KMS-11 (cell line): ENCODE results near the gene SART1.

Source experiments
- H2AFZ ChIP-seq: fragments of 200-600 bp; sonication (generic); 2 replicates; pipeline ENCODE4 v1.6.1; 2016; ENCODE audit warnings: antibody characterized with exemption, mixed run types, low read depth
- H3K27ac ChIP-seq: fragments of 200-600 bp; sonication (generic); 2 replicates; pipeline ENCODE4 v1.6.1; 2016; ENCODE audit warnings: mild to moderate bottlenecking, mixed run types
- H3K27me3 ChIP-seq: fragments of 200-600 bp; sonication (generic); 2 replicates; pipeline ENCODE4 v1.6.1; 2017; ENCODE audit warnings: mild to moderate bottlenecking, low read depth, mixed run types, moderate library complexity; ENCODE audit not compliant: insufficient read depth
- H3K36me3 ChIP-seq: fragments of 200-600 bp; sonication (generic); 2 replicates; pipeline ENCODE4 v1.6.1; 2017; ENCODE audit warnings: mild to moderate bottlenecking, mixed run types; ENCODE audit not compliant: insufficient read depth
- H3K4me1 ChIP-seq: fragments of 200-600 bp; sonication (generic); 2 replicates; pipeline ENCODE4 v1.6.1; 2016; ENCODE audit warnings: mild to moderate bottlenecking, low read depth, mixed run types; ENCODE audit not compliant: poor library complexity, severe bottlenecking
- H3K4me2 ChIP-seq: fragments of 200-600 bp; sonication (generic); 2 replicates; pipeline ENCODE4 v1.7.0; 2016; ENCODE audit warnings: mild to moderate bottlenecking, mixed run types
- H3K4me3 ChIP-seq: fragments of 200-600 bp; sonication (generic); IDR thresholded peaks from 2 replicates; pipeline ENCODE4 v1.6.1; 2017; ENCODE audit warnings: low read depth, low read length, mixed read lengths; ENCODE audit not compliant: insufficient read depth
- H3K79me2 ChIP-seq: fragments of 200-600 bp; sonication (generic); 2 replicates; pipeline ENCODE4 v1.6.1; 2016; ENCODE audit warnings: low read depth, mixed run types; ENCODE audit not compliant: insufficient read depth
- H3K9ac ChIP-seq: fragments of 200-600 bp; sonication (generic); 2 replicates; pipeline ENCODE4 v1.6.1; 2016; ENCODE audit warnings: mild to moderate bottlenecking, mixed run types
- H4K20me1 ChIP-seq: fragments of 200-600 bp; sonication (generic); 2 replicates; pipeline ENCODE4 v1.6.1; 2016; ENCODE audit warnings: mild to moderate bottlenecking, mixed run types; ENCODE audit not compliant: insufficient read depth
- TF ChIP-seq, protein P1 (sequence below): fragments of 200-600 bp; sonication (generic); conservative IDR thresholded peaks from 2 replicates; pipeline ENCODE4 v1.6.1; 2017; ENCODE audit warnings: low read depth, mild to moderate bottlenecking, antibody characterized with exemption, low read length, moderate library complexity, mixed read lengths

The SART1 gene

DNA sequence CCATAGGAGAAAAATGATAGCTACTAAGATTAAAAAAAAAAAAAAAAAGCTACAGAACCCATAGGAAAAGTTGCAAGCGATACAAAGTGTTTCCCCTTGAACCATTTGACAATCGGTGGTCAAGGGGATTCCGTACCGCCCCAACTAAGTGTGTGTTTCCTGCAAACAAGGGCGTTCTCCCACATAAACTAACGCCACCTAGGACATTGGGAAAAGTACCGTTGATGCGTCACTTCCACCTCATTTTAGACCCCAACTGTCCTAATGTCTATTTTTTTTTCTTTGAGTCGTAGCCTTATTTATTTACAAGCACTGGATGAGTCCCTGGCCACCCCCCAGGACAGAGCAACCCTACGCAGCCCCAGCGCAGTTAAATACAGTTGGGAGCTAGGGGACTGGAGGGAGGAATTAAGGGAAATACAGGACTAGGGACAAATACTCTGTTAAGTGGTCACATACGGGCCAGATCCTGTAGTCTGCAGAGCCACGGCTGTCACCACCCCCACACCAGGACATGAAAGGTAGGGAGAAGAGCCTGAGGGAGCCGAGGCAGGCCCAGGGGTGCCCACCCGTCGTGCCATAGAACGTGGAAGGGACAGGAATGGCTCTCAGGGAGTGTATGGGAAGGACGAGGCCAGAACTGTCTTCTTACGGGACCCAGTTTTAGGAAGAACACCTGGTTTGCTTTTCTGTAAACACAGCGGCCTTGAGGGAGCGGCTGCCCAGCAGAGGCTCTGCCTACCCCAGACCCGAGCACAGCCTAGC lies 21.5 kb downstream of the SART1 start:
- no peaks in the 10 kb centered on the region for H4K20me1 ChIP-seq
- no peak overlapping the region for H3K4me2 ChIP-seq
- H3K27me3 ChIP-seq = no peaks in the 10 kb centered on the region
- H2AFZ ChIP-seq = no peak overlapping the region
- H3K36me3 ChIP-seq = no peaks in the 10 kb centered on the region
- H3K4me3 ChIP-seq = no peak overlapping the region
- H3K9ac ChIP-seq = no peak overlapping the region
- no peaks in the 10 kb centered on the region for H3K79me2 ChIP-seq
- H3K4me1 ChIP-seq = no peaks in the 10 kb centered on the region
- no peak overlapping the region for H3K27ac ChIP-seq
- TF ChIP-seq, protein P1, sequence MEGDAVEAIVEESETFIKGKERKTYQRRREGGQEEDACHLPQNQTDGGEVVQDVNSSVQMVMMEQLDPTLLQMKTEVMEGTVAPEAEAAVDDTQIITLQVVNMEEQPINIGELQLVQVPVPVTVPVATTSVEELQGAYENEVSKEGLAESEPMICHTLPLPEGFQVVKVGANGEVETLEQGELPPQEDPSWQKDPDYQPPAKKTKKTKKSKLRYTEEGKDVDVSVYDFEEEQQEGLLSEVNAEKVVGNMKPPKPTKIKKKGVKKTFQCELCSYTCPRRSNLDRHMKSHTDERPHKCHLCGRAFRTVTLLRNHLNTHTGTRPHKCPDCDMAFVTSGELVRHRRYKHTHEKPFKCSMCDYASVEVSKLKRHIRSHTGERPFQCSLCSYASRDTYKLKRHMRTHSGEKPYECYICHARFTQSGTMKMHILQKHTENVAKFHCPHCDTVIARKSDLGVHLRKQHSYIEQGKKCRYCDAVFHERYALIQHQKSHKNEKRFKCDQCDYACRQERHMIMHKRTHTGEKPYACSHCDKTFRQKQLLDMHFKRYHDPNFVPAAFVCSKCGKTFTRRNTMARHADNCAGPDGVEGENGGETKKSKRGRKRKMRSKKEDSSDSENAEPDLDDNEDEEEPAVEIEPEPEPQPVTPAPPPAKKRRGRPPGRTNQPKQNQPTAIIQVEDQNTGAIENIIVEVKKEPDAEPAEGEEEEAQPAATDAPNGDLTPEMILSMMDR = no peak

DNA sequence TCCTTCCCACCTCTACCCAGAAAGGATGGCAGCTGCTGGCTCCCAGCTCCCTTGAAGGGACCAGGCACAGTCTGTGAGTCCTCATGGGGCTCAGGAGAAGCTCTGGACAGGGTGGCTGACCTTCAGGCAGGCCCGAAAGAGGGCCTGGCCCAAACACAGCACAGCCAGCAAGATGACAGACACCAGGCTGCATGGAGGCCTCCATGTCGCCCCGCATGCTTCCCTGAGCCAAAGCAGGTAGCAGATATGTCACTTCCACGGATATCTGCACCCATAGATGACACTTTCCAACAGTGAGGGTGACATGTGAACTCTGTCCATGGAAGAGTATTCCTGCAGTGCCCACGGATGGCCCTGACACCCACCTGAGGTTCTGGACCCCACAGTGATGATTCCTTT lies 22.1 kb downstream of the SART1 start:
- Histone ChIP-seq H2AFZ (no peak overlapping the region), H3K4me3 (no peak overlapping the region), H3K9ac (no peak overlapping the region), H3K36me3 (no peaks in the 10 kb centered on the region), H3K79me2 (no peaks in the 10 kb centered on the region), H3K4me1 (no peaks in the 10 kb centered on the region), H3K4me2 (no peak overlapping the region), H3K27me3 (no peaks in the 10 kb centered on the region), H3K27ac (no peak overlapping the region), H4K20me1 (no peaks in the 10 kb centered on the region)
- TF ChIP-seq, protein P1 = no peak

DNA sequence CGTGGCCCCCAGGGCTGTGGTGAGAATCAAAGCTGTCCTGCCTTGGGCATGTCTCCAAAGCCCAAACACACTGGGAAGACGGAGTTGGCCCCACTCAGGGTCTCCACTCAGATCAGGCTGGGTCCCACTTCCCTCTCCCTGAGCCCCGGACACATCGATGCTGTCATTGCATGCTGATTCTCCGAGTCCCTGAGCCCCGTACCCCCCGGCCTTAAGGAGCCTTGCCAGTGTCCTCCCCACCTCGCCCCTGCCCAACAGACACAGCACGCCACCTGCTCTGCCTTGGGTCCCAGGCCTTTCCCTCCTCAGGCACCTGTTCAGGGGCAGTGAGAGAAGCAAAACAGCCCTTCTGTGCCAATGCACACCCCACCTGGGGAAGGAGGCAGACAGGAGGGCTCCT lies 25.8 kb downstream of the SART1 start:
- H3K4me2 ChIP-seq = no peak overlapping the region
- no peak overlapping the region for H3K4me3 ChIP-seq
- no peak overlapping the region for H3K9ac ChIP-seq
- H2AFZ ChIP-seq = no peak overlapping the region
- H3K36me3 ChIP-seq = no peaks in the 10 kb centered on the region
- H4K20me1 ChIP-seq = no peaks in the 10 kb centered on the region
- TF ChIP-seq, protein P1 = no peak
- no peaks in the 10 kb centered on the region for H3K27me3 ChIP-seq
- no peaks in the 10 kb centered on the region for H3K79me2 ChIP-seq
- no peak overlapping the region for H3K27ac ChIP-seq
- H3K4me1 ChIP-seq = peaks cover 3% of the 10 kb centered on the region

DNA sequence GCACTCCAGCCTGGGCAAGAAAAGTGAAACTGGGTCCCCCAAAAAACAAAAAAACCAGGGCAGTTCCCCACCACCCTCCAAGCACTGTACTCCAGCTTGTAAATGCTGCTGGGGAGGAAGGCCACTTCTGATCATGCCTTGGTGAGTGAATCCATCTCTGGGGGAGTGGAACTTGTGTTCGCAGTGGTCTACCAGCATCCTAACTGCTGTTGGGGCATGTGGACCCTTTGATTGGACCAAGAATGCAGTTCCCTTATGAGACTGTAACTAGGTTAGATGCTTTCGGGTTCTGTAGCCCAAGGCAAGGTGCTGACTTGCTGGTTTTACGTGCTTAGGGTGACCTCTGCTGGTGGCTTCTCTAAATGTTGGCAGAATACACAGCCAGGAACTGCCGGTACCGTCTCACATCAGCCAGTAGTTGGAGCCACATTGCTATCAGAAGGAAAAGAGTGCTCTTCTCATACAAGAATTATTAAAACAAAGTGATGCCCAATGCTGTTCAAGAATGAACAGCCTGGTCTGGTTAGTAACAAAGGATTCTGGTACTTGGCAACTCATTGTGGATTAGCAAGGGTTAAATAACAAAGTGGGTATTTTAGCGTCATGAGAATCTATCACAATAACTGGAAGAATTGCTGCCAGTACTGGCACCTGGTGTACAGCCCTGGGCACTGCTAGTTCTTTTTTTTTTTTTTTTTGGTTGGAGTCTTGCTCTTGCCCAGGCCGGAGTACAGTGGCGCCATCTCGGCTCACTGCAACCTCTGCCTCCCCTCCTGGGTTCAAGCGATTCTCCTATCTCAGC lies 27.5 kb downstream of the SART1 start:
- Histone ChIP-seq H4K20me1 (no peaks in the 10 kb centered on the region), H3K27me3 (no peaks in the 10 kb centered on the region), H3K4me1 (peaks cover 3% of the 10 kb centered on the region), H3K36me3 (no peaks in the 10 kb centered on the region), H3K27ac (no peak overlapping the region; the same call in 1 of the 2 replicates), H3K79me2 (no peaks in the 10 kb centered on the region), H3K4me3 (no peak overlapping the region), H3K4me2 (0 out of 2 replicates have a peak overlapping the region, but pooled peaks have one; percentile 3), H3K9ac (no peak overlapping the region), H2AFZ (no peak overlapping the region)
- TF ChIP-seq, protein P1 = peak; percentile 99
